Activated T-cell treated with anti-CD3 and anti-CD28 coated beads, Interleukin-2, amount 50 U/mL, for 1 hour (primary cell): ENCODE measurements around the gene P2RY6.
"Not testable (repeated sequence)": the region's sequence is repeated elsewhere in the genome, so short reads cannot be mapped to it uniquely, and the experiment has no call there.

ENCODE experiments used
- DNase-seq: peaks from one replicate; pipeline ENCODE4 v3.0.0-alpha.2; 2020

Gene P2RY6

GRCh38 chr11:73271936-73272679, at the start of gene P2RY6:
Gene P2RY6, plus strand, starts transcription at chr11:73272338. Its CDS starts 24,181 bp downstream, at chr11:73296519.
- DNase-seq: no peak

GRCh38 chr11:73223998-73224730, 48.0 kb upstream of the P2RY6 start:
- no peak for DNase-seq

GRCh38 chr11:73225001-73225686, 47.0 kb upstream of the P2RY6 start:
- no peak for DNase-seq

- DNase-seq: no peak
Measured at GRCh38 chr11:73225851-73226250, 46.3 kb upstream of the P2RY6 start.

GRCh38 chr11:73226297-73227006, 45.7 kb upstream of the P2RY6 start:
- no peak for DNase-seq

- DNase-seq: no peak
Measured at GRCh38 chr11:73227571-73228211, 44.4 kb upstream of the P2RY6 start.

- no peak for DNase-seq
Measured at GRCh38 chr11:73228268-73229134, 43.6 kb upstream of the P2RY6 start.

GRCh38 chr11:73229321-73229895, 42.7 kb upstream of the P2RY6 start:
- DNase-seq: no peak

GRCh38 chr11:73229896-73230875, 42.0 kb upstream of the P2RY6 start:
- DNase-seq: no peak

GRCh38 chr11:73230931-73231330, 41.2 kb upstream of the P2RY6 start:
- no peak for DNase-seq

GRCh38 chr11:73232487-73232886, 39.7 kb upstream of the P2RY6 start:
- not testable (repeated sequence) for DNase-seq

GRCh38 chr11:73233211-73233610, 38.9 kb upstream of the P2RY6 start:
- no peak for DNase-seq

- no peak for DNase-seq
Measured at GRCh38 chr11:73233692-73234470, 38.3 kb upstream of the P2RY6 start.

- no peak for DNase-seq
Measured at GRCh38 chr11:73234471-73235181, 37.5 kb upstream of the P2RY6 start.

- no peak for DNase-seq
Measured at GRCh38 chr11:73235236-73235786, 36.8 kb upstream of the P2RY6 start.

- DNase-seq: no peak
Measured at GRCh38 chr11:73236205-73236765, 35.9 kb upstream of the P2RY6 start.

GRCh38 chr11:73236854-73237253, 35.3 kb upstream of the P2RY6 start:
- DNase-seq: no peak
